Stomach (tissue), 4 donors: Measurements from ENCODE around the gene KCNQ4.

ENCODE experiments used
- CTCF ChIP-seq, 7 experiments: fragments of 450-650 bp in 4 of 7; fragments of 200-600 bp in 3 of 7; sonication (generic) in 3 of 7; IDR thresholded peaks; one replicate each; pipeline ENCODE4 v1.5.1; 2016 to 2019; ENCODE audit warnings: antibody characterized with exemption in 7 of 7, control low read depth in 2 of 7, mild to moderate bottlenecking in 1 of 7
- EP300 ChIP-seq: sonication (generic); formaldehyde crosslinking; IDR thresholded peaks from one replicate; pipeline ENCODE4 v1.6.1; 2017; ENCODE audit warnings: antibody characterized with exemption
- POLR2A ChIP-seq, 4 donors: fragments of 450-650 bp; IDR thresholded peaks; one replicate each; pipeline ENCODE4 v1.6.1; 2016; ENCODE audit warnings: antibody characterized with exemption in 4 of 4, control low read depth in 2 of 4, mild to moderate bottlenecking in 1 of 4, moderate library complexity in 1 of 4
- POLR2AphosphoS5 ChIP-seq, 3 donors: sonication (generic); formaldehyde crosslinking; IDR thresholded peaks; one replicate each; pipeline ENCODE4 v1.6.1; 2016; ENCODE audit warnings: antibody characterized with exemption in 3 of 3

GRCh38 chr1:40797668-40798010, 14.1 kb downstream of the KCNQ4 start:
- TF ChIP-seq CTCF (IDR thresholded peaks at IDR 0.05), result no peak
- no peak for TF ChIP-seq EP300
- TF ChIP-seq POLR2AphosphoS5 (IDR thresholded peaks at IDR 0.05), result no peak
- no peak for TF ChIP-seq POLR2A (IDR thresholded peaks at IDR 0.05)
